ENCODE measurements around the gene CNTNAP2.

The CNTNAP2 gene

GRCh38 chr7:146290746-146291145 is 174.1 kb downstream of the CNTNAP2 start:
- no peak for TF ChIP-seq ZFX (IDR thresholded peaks at IDR 0.05)
- no peak overlapping the region for H3K27ac ChIP-seq

DNA sequence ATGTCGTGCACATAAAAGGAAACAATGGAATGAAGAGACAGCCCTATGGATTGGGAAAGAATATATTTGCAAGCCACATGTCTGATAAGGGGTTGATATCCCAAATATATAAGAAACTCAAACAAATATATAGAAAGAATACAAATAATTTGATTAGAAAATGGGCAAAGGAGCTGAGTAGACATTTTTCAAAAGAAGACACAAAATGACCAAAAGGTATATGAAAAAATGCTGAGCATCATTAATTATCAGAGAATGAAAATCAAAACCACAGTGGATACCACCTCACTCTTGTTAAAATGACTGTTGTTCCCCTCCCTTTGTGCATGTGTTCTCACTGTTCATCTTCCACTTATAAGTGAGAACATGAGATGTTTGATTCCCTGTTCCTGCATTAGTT is 175.3 kb downstream of the CNTNAP2 start:
- H3K27ac ChIP-seq, result no peak overlapping the region
- TF ChIP-seq ZFX (IDR thresholded peaks at IDR 0.05), result no peak
- TF ChIP-seq, protein P1, sequence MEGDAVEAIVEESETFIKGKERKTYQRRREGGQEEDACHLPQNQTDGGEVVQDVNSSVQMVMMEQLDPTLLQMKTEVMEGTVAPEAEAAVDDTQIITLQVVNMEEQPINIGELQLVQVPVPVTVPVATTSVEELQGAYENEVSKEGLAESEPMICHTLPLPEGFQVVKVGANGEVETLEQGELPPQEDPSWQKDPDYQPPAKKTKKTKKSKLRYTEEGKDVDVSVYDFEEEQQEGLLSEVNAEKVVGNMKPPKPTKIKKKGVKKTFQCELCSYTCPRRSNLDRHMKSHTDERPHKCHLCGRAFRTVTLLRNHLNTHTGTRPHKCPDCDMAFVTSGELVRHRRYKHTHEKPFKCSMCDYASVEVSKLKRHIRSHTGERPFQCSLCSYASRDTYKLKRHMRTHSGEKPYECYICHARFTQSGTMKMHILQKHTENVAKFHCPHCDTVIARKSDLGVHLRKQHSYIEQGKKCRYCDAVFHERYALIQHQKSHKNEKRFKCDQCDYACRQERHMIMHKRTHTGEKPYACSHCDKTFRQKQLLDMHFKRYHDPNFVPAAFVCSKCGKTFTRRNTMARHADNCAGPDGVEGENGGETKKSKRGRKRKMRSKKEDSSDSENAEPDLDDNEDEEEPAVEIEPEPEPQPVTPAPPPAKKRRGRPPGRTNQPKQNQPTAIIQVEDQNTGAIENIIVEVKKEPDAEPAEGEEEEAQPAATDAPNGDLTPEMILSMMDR (conservative IDR thresholded peaks at IDR 0.05), result no peak

- H3K27ac ChIP-seq, result no peak overlapping the region
- TF ChIP-seq, protein P1 (conservative IDR thresholded peaks at IDR 0.05), result no peak
- TF ChIP-seq ZFX (IDR thresholded peaks at IDR 0.05), result no peak
Measured at GRCh38 chr7:146296028-146296427, 179.4 kb downstream of the CNTNAP2 start.

- no peak for TF ChIP-seq ZFX (IDR thresholded peaks at IDR 0.05)
- TF ChIP-seq, protein P1 (conservative IDR thresholded peaks at IDR 0.05), result no peak
- no peak overlapping the region for H3K27ac ChIP-seq
Measured at GRCh38 chr7:146314962-146315361, 198.4 kb downstream of the CNTNAP2 start.

- no peak for TF ChIP-seq ZFX (IDR thresholded peaks at IDR 0.05)
- TF ChIP-seq, protein P1 (conservative IDR thresholded peaks at IDR 0.05), result no peak
Measured at GRCh38 chr7:146319629-146320028, 203.0 kb downstream of the CNTNAP2 start.

GRCh38 chr7:146321301-146321700 is 204.7 kb downstream of the CNTNAP2 start:
- TF ChIP-seq, protein P1 (conservative IDR thresholded peaks at IDR 0.05), result no peak
- TF ChIP-seq ZFX (IDR thresholded peaks at IDR 0.05), result no peak
- H3K27ac ChIP-seq, result no peak overlapping the region

More at GRCh38 chr7:146319629-146320028, 203.0 kb downstream of the CNTNAP2 start:
- no peak overlapping the region for H3K27ac ChIP-seq

- no peak overlapping the region for H3K27ac ChIP-seq
- TF ChIP-seq ZFX (IDR thresholded peaks at IDR 0.05), result no peak
- TF ChIP-seq, protein P1 (conservative IDR thresholded peaks at IDR 0.05), result no peak
Measured at GRCh38 chr7:146331369-146331768, 214.8 kb downstream of the CNTNAP2 start.

DNA sequence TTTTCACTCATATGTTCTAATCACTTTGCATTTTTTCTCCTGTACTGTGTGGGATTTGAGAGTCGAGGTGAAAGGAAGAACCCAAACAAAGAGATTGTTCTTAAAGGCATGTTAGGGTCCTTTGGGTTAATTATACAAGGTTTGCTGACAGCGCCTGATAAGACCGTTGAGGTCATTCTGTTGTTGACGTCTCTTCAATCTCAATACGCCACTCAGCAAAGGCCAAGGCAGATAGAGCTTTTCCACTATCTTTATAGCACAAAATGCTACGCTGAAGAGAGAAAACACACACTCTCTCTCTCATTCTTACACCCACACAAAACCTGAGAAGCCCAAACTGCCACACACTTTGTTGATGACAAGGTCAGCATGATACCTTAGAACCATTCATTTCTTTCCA is 228.7 kb downstream of the CNTNAP2 start:
- TF ChIP-seq, protein P1 (conservative IDR thresholded peaks at IDR 0.05), result no peak
- TF ChIP-seq ZFX (IDR thresholded peaks at IDR 0.05), result no peak
- no peak overlapping the region for H3K27ac ChIP-seq

Measured in C4-2B (cell line).